Measurements from ENCODE around the gene ASF1A. TPM values are rescaled to one million over a fixed set of nuclear protein-coding genes. Genes with fewer than 3 reads are reported as not detected.

ASF1A gene
- total and polyA plus RNA-seq, 2 of the 13 experiments (the other 11 are each of a cell fraction or from before 2014, with no cell fraction given) = 14.5 to 49.9 TPM

DNA sequence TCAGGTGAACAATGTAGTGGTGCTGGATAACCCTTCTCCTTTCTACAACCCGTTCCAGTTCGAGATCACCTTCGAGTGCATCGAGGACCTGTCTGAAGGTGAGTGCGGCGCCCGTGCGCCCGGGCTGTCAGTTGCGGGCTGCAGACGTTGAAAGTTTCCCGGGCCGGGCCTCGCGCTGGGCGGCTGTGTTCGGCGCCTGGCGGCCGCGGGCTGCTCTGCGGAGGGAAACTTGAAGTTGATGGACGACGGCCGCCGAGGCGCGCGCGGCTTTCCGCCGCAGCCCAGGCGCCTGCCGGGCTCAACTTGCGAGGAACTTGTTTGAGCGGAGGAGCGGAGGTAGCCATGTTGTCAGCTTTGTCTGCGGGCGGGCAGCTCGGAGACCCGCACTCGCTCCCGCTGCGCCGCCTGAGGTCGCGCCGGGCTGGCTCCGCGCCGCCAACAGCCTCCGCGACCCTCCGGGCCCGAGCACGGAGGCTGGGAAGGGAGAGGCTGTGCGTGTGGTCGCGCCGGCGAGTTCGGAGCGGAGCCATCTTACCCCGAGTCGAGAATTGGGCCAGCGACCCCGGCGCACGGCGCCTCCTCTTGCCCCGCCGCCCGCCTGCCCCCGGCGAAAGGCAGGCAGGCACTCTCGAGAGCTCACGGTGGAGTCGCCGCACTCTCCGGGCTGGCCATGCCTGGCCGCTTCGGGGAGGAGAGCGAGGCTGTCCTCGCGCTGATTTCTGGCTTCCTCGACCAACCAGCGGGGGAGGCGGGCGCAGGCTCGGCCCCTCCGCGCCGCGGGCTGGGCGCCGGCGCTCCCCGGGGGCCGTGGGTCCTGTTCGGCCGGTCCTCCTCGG lies 691 bp downstream of the ASF1A start:
- H3K4me1 ChIP-seq (ENCODE audit: insufficient read depth, low read length) = peaks cover 51% of the 10 kb centered on the region
- H3K9me3 ChIP-seq (ENCODE audit: low read length) = no peaks in the 10 kb centered on the region
- TSS peak; percentile 68 for BruUV-seq (replicated peaks)
- peak overlapping the region; percentile 85 for H3K4me2 ChIP-seq (ENCODE audit: low read depth, low read length)
- WGBS (ENCODE audit: low lambda C conversion rate) = 2% methylated on average over 50 of the region's 102 CpGs
- no peak for FAIRE-seq
- H3K27me3 ChIP-seq (ENCODE audit: control insufficient read depth in 1 of 2, insufficient read depth in 2 of 2, low read length in 2 of 2) = no peaks in the 10 kb centered on the region; a peak in 1 of 5 replicates
- ChIA-PET POLR2A (interaction anchor here (0.5 to 3.1 kb wide), 4 partner anchors 28 to 453 kb away, joined by 3 to 10 read pairs (median 4); partner anchors contain the start of gene MCM9), CTCF (ENCODE audit: low intra/inter-chr PET ratio, low total read pairs) (interaction anchor here (1.3 kb wide), 1 partner anchor 184 kb away, joined by 5 read pairs; the partner anchor contains the start of gene FAM184A)
- H4K20me1 ChIP-seq (ENCODE audit: insufficient read depth, low read length) = no peaks in the 10 kb centered on the region
- H2AFZ ChIP-seq (ENCODE audit: low read length) = no peak overlapping the region
- H3K27ac ChIP-seq (ENCODE audit: extremely low read length, insufficient read depth, low read length) = peak overlapping the region; percentile 96
- in situ Hi-C loops (cut with HindIII; ENCODE audit: extremely low pct_ligation_motif_present, low pct_unique_long_range_greater_than_20kb) (no loop called here), intact Hi-C loops (cut with micrococcal nuclease; ENCODE audit: unreplicated experiment) (loop anchor here (1.0 to 10.0 kb wide), 4 partner anchors 94 to 370 kb away; partner anchors contain the start of gene FAM184A)
- H3K9ac ChIP-seq (ENCODE audit: insufficient read depth, low read depth, low read length) = peak overlapping the region; percentile 96
- H3K79me2 ChIP-seq (ENCODE audit: insufficient read depth, low read length) = peaks cover 59% of the 10 kb centered on the region
- peak overlapping the region; percentile 84 to 98 (median 94) for H3K4me3 ChIP-seq (replicated peaks in 1 of 3; ENCODE audit: insufficient read depth in 1 of 3, low read depth in 2 of 3, low read length in 3 of 3)
- H3K36me3 ChIP-seq (replicated peaks in 1 of 2; ENCODE audit: control insufficient read depth in 1 of 2, insufficient read depth in 2 of 2, low read length in 2 of 2) = peaks cover 1 to 11% of the 10 kb centered on the region in 2 experiments; a peak in 4 of 5 replicates
- peak; percentile 62 for ATAC-seq
- DNase-seq (ENCODE audit: low spot score) = peak; percentile 10
- no peak; the same call in 1 of the 2 replicates for TF ChIP-seq KLF6 (CRISPR knock-in tag; IDR thresholded peaks at IDR 0.05)
- TF ChIP-seq, protein P1, sequence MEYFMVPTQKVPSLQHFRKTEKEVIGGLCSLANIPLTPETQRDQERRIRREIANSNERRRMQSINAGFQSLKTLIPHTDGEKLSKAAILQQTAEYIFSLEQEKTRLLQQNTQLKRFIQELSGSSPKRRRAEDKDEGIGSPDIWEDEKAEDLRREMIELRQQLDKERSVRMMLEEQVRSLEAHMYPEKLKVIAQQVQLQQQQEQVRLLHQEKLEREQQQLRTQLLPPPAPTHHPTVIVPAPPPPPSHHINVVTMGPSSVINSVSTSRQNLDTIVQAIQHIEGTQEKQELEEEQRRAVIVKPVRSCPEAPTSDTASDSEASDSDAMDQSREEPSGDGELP (IDR thresholded peaks at IDR 0.05; ENCODE audit: borderline replicate concordance, low read depth) = no peak
- 0 out of 2 replicates have a peak, but pooled peaks have one; percentile 4 for TF ChIP-seq ZNF749 (CRISPR knock-in tag; IDR thresholded peaks at IDR 0.05; ENCODE audit: borderline replicate concordance)
- 0 out of 2 replicates have a peak, but pooled peaks have one; percentile 23 for TF ChIP-seq ZNF766 (CRISPR knock-in tag; IDR thresholded peaks at IDR 0.05; ENCODE audit: borderline replicate concordance)
- TF ChIP-seq, protein P2, sequence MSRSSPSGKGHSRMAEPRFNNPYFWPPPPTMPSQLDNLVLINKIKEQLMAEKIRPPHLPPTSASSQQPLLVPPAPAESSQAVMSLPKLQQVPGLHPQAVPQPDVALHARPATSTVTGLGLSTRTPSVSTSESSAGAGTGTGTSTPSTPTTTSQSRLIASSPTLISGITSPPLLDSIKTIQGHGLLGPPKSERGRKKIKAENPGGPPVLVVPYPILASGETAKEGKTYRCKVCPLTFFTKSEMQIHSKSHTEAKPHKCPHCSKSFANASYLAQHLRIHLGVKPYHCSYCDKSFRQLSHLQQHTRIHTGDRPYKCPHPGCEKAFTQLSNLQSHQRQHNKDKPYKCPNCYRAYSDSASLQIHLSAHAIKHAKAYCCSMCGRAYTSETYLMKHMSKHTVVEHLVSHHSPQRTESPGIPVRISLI (CRISPR knock-in tag; IDR thresholded peaks at IDR 0.05; ENCODE audit: borderline replicate concordance) = peak; percentile 6; the same call in 1 of the 2 replicates
- no peak for TF ChIP-seq NONO (IDR thresholded peaks at IDR 0.05)
- TF ChIP-seq NONO (CRISPR knock-in tag; conservative IDR thresholded peaks at IDR 0.05) = peak; percentile 12; the same call in 1 of the 2 replicates
- no peak for TF ChIP-seq CC2D1A (CRISPR knock-in tag; IDR thresholded peaks at IDR 0.05)
- peak; percentile 6 for TF ChIP-seq AGO1 (IDR thresholded peaks at IDR 0.05; ENCODE audit: low read depth, low read length, poor library complexity, severe bottlenecking)
- TF ChIP-seq SIN3B (IDR thresholded peaks at IDR 0.05; ENCODE audit: low read length) = peak; percentile 64; the same call in 1 of the 2 replicates
- TF ChIP-seq, protein P3, sequence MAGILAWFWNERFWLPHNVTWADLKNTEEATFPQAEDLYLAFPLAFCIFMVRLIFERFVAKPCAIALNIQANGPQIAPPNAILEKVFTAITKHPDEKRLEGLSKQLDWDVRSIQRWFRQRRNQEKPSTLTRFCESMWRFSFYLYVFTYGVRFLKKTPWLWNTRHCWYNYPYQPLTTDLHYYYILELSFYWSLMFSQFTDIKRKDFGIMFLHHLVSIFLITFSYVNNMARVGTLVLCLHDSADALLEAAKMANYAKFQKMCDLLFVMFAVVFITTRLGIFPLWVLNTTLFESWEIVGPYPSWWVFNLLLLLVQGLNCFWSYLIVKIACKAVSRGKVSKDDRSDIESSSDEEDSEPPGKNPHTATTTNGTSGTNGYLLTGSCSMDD (CRISPR knock-in tag; IDR thresholded peaks at IDR 0.05) = no peak
- TF ChIP-seq, protein P4, sequence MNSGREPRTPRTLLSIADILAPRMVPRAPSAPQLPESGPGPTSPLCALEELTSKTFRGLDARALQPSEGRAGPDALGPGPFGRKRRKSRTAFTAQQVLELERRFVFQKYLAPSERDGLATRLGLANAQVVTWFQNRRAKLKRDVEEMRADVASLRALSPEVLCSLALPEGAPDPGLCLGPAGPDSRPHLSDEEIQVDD (CRISPR knock-in tag; IDR thresholded peaks at IDR 0.05; ENCODE audit: borderline replicate concordance) = peak; percentile 72; the same call in 1 of the 2 replicates
- TF ChIP-seq ZNF446 (CRISPR knock-in tag; IDR thresholded peaks at IDR 0.05) = peak; percentile 52; the same call in 1 of the 2 replicates
- no peak for TF ChIP-seq NFYB (CRISPR knock-in tag; IDR thresholded peaks at IDR 0.05)
- TF ChIP-seq, protein P5, sequence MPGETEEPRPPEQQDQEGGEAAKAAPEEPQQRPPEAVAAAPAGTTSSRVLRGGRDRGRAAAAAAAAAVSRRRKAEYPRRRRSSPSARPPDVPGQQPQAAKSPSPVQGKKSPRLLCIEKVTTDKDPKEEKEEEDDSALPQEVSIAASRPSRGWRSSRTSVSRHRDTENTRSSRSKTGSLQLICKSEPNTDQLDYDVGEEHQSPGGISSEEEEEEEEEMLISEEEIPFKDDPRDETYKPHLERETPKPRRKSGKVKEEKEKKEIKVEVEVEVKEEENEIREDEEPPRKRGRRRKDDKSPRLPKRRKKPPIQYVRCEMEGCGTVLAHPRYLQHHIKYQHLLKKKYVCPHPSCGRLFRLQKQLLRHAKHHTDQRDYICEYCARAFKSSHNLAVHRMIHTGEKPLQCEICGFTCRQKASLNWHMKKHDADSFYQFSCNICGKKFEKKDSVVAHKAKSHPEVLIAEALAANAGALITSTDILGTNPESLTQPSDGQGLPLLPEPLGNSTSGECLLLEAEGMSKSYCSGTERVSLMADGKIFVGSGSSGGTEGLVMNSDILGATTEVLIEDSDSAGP (CRISPR knock-in tag; IDR thresholded peaks at IDR 0.05; ENCODE audit: borderline replicate concordance) = peak; percentile 79; the same call in 1 of the 2 replicates
